Measurements from ENCODE around the gene MPND.
A peak's percentile ranks its signal among the peaks of the same experiment; 100 is the strongest.

Gene MPND

DNA sequence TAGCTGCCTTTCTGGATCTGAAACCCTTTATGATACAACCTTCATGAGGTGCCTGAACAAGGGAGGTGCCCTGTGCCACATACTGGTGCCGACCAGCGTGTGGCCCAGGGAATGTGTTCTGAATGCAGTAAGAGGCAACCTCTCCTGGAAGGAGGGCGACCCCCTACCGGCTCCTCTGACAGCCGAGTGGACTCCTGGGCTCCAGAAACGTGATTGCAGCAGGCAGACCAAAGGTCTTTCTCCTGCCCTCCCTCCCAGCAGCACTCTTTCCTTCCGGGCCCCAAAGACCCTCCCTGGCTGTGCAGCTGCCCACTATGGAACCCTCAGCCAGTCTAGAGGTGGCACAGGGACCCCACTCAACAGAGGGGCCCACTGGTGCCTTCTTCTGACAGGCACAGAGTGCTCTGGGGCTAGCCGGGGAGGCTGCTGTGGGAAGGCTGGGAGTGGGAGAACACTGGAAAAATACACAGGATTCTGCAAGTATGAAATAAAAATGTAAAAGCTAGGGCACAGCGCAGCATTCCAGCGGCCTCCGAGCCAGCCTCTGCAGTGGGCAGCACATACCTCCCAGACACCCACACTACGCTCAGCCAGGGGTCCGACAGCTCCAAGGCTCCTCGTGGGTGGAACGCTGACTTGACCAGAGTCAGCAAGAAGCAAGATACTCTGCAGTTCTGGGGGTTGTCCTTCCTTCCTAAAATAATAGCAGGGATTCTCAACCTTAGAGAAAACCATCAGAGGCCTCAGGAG lies 42.1 kb downstream of the MPND start:
- no peak for DNase-seq

DNA sequence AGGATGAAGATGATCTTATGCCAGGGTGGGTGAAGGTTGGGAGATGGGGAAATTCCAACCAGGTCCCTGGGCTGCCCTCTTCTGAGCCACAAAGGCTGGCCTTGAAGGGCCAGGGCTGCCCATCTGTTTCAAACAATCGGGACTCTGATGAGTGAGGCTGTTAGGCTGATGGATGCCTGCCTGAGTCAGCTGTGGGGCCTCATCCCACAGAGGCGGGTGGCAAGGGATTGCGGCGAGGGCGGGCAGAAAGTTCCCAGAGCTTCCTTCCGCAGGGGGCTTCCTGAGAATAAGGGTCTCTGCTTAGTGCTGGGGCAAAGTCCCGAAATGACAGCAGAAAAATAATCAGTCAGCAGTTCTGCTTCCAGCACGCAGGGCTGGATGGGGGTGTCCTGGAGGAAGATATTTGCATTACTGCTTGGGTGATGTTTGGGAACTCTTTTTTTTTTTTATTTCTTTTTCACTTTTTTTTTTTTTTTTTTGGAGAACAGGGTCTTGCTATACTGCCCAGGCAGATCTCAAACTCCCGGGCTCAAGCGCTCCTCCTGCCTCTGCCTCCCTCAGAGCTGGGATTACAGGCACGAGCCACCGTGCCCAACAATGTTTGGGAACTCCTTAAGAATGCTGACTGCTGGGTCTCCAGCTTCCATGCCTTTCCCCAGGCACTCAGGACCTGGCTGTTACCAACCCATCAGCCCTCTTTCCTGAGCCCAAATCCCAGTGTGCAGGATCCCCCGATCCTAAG lies 42.9 kb downstream of the MPND start:
- DNase-seq: no peak

DNA sequence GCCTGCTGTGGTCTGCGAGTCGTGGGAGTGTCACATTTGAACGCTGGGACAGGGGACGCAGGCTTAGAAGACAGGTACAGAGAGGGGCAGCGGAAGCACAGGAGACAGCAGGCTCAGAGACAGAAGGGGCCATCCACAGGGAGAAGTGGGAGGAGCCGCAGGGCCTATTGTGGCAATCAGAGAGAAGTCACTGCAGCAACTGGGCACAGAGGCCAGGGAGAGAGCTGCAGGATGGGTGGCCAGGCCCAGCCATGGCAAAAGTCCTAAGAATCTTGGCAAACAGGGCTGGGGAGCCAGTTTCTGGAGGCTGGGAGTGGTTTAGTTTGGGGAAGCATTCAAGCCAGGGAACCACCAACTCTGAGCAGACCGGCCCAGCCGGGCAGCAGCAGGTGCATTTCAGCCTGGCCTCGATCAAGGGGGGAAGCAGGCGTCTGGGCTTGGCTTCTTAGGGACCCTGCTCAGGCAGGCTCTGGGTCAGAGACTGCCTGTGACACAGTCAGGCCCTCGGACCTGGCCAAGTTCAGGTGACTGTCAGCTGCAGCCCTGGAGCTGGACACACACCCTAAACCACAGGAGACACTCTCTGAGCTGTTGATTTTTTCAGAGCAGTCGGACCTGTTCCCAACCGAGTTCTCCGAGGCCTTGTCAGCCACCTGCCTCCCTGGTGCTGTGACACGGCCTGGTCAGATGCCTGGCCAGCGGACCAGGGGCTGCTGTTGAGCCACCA lies 45.1 kb downstream of the MPND start:
- no peak for DNase-seq

DNA sequence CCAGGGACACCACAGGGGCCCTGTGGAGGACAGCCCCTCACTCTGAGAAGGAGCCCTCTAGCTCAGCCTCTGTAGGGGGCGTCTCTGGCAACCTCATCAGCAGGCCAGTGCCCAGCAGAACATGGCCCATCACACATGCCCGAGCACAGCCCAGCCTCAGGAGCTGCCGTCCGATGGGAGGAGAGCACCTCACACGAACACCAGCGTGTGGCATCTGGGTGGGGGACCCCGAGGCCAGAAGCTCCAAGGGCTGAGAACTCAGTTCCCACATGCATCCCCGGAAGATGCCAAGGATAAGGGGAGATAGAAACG lies 45.7 kb downstream of the MPND start:
- no peak for DNase-seq

- DNase-seq: no peak
Observed at GRCh38 chr19:4389511-4390016, 46.2 kb downstream of the MPND start.

DNA sequence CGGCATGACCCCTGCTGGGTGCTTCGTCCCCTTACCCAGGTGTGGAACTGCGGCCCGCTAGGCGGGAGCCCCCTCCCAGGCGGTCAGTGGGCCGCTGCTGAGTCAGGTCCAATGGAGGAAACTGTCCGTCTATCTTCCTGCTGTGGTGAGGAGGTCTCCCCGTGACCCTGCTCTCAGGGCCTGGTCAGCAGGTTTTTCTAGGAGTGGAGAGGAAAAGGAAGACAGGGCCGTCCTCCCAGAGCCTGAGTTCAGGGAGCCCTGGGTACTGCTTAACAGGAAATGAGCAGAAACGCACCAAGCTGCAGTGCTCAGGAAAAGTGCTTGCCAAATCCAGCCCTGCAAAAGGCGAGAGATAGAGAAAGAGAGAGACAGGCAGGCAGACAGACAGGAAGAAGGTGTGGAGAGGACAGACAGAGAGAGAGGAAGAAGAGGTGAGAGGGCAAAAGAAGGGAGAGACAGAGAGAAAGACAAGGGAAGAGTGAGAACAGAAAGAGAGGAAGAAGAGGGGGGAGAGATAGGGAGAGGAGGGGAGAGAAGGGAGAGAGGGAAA lies 46.7 kb downstream of the MPND start:
- no peak for DNase-seq

DNA sequence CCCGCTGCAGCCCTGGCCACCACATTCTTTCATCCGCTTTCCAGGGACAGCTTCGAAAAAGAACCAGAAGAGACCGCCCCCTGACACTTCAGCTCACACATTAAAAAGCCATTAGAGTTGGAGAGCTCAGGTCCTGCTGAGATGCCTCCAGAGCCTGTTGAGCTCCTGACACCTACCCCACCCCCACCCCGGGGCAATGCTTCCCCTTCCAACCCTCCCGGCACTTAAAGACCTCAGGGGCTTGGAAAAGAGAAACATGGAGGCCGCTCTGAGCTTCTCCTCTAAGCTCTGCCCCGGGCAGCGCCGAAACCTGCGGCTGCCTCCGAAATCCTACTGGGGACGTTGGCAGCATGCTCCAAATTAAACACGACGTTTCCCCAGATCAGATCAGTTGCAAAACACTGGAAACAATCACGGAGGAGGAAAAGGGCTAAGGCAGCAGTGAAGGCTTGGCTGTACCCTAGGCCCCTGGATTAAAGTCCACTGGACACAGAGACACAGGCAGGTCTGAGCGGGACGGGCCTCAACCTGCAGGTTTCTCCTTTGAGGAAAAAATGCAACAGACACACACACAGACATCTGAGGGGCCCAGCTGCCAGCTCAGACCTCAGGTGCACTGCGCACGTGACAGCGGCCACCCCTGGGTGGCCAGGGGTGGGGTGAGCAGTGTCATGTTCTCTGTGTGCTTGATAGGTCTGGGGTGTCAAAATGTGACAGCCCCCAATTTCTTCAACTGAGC lies 47.4 kb downstream of the MPND start:
- no peak for DNase-seq

- no peak for DNase-seq
Observed at GRCh38 chr19:4391306-4391693, 47.9 kb downstream of the MPND start.

DNA sequence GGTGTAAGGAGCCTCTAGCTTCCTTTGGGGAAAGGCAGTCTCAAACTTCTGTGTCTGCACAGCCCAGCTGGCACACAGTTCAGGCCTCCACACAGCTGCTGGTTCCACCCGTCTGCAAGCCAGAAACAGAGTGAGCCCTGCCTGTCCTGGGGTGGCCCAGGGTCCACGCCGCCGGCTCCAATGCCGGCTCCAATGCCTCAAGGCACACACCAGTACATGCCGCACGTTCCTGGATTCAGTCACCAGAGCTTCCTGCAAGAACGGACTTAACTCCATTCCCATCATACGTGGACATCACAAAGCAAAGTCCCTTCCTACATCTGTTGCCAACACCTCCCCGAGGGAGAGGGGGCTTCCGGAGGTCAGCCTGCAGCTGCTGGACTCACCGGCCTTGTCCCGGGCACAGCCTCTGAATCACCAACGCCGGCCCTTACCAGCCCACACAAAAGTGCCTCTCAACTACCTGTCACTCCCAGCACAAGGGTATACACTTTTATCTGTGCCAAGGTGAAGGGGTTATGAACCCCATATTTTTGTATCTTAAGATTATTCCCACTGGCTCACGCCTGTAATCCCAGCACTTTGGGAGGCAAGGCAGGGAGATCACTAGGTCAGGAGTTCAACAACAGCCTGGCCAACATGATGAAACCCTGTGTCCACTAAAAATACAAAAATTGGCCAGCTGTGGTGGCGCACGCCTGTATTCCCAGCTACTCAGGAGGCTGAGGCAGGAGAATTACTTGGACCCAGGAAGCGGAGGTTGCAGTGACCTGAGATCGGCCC lies 48.5 kb downstream of the MPND start:
- no peak for DNase-seq

DNA sequence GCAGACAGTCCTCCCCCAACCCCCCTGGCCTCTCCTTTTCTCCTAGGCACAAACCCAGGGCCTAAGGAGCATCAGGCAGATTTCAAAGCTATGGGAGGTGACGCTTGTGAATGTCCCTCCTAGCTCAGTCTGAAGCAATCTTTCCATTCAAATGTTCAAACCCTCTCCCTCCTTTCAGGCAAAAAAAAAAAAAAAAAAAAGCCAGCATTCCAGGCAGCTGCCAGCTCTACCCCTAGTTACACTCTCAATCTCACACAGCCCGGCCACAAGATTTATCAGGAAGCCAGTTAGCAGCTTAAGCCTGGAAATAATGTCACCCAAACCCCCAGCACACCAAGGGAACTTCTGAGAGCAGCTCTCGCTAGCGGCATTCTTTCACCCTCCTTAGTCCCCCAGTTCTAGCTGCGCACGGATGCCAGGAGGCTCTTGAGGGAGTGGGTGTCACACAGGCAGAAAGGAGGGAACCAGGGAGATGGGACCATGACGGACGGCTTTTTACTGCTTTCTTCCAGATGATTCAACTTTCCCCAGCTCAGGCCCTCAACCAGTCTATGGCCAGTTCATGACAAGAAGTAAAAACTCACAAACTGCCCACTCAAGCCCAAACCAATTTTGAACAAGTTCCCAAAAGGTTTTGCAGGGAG lies 50.7 kb downstream of the MPND start:
- DNase-seq: no peak

DNA sequence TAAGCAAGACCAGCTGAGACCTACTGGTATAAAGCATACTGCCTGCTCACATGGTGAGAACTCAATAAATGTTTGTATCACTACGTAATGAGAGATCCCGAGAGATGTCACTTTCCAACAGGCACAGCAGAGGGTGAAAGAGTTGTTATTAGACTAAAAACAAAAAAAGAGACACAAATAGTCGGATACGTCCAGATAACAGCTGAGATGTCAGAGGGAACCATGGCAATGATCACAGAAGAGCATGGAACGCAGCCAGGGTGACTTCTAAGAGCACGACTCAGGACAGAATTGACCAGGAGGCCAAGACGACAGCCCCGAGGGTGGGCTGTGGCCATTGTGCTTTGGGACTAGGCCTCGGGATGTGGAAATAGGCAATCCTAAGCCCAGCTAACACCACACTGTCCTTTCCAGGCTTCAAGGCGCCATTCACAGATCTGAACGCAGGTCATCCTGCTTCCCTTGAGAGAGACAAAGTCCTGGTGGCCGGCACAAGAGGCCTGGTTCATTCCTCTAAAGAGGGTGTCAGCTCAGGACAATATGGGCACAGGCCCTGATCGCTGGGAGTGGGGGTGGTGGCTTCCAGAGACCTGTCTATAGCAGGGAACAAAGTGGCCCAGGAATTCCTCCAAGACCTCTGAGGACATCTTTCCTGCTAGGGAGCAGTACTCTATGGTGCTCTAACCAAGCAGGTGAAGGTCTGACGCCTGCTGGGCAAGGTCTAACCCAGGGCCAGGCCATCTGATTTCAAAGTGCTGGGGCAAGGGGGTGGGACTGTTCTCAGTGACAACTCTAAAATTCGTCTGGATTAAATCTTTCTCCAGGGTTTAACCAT lies 53.8 kb downstream of the MPND start:
- no peak for DNase-seq

DNA sequence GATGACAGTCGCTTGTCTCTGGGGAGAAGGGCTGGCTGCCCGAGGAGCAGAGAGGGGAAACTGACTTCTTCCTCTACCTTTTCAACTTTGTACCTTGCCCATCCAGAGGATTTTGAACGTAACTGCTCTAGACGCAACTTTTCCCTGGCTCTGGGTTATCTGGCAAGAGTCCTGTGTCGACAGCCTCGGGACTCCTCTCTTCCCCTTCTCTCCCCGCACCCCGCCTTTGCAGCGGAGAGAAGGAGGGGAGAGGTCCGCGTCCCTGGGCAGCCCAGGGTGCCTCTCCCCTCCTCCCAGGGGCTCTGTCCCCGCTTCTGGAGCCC lies 56.4 kb downstream of the MPND start:
- DNase-seq: no peak

DNA sequence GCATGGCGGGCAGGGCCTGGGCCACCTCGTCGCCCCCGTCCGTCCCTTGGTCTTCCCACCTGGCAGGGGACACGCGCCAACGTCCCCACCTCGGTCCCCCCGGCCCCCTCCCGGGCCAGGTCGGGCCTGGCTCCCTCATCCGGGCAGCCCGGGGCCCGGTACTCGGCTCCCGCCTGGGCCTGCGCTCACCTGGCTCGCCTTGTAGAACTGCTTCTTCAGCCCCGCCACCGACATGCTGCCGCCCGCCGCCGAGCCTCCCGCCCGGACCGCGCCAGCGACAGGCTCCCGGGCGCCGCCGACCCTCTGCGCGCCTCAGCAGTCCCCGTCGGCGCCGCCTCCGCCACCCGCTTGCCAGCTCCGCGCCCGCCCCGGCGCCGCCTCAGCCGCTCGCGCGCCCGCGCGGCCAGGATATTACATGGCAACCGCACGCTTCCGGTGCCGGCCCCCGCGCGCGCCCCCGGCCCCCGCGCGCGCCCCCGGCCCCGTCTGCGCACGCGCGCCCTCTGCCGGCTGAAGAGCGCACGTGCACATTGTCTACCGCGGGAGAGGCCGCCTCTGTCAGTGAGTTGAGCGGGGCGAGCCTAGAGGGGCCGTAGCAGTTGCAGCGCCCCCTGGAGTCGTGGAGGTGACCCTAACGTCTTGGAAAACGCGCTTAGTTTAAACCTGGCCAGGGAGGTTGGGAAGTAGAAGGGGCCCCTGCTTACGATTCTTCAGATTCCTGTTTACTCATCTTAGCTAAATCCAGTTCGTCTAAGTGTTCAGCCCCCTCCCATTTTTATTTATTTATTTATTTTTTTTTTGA lies 57.0 kb downstream of the MPND start, which contains the start of gene SH3GL1:
Gene SH3GL1 (minus strand): TSS at position 413 of the 802 bp plus-strand sequence. CDS start 179 bp downstream, at position 234.
- peak; percentile 96 for DNase-seq

DNA sequence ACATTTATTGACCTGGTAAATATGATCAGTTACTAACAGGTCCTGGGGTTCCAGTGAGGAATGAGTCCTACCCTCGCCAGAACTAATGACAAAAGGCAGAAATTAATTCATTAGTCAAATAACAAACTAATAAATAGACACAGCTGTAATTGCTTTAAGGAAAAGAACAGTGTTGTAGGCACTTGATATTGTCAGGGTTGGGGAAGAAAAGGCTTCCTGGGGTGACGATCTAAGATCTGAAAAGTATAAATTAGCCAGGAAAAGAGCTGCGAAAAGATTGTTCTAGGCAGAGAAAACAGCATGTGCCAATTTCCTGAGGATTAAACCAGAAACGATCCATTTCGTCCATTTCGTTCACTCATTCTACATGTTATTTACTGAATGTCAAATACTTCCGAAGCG lies 58.4 kb downstream of the MPND start:
- DNase-seq: no peak

DNA sequence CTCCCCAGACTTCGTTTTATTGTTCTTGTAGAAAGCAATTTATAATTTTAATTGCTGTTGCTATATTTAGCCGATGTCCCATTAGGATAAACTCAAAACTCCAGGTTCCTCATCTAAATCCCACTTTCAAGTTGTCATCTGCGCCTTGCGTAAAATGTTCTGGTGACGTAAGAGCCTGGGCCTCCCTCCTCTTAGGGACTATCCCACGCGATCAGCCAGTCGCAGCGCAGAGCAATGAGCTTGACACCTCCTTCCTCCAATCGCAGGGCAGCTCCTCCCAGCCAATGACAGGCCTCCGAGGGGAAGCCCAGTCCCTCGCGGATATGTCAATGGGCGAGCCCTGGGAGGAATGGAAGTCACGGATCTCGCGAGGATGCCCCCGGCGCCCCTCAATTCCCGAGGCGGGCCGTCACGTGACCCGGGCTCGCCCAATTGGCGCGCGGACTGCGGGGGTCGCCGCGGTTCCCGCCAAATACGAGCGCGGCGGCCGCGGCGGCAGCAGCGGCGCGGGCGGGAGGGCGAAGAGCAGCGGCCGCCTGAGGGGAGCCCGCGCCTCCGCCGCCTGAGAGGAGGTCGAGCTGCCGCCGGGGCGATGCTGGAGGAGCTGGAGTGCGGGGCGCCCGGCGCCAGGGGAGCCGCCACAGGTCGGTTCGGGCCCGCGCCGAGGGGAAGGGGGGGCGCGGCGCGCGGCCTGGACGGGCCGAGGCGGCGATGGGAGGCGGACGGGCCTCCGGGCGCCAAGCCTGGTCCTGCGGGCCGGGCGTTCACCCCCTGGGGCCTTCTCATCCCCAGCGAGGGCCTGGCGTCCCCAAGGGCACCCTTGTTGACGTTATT lies 59.0 kb downstream of the MPND start, which contains the start of gene CHAF1A:
Gene CHAF1A (plus strand): TSS at position 470 of the 834 bp plus-strand sequence. CDS start 123 bp downstream, at position 593.
- peak; percentile 98 for DNase-seq

GRCh38 chr19:4403005-4403761 lies 59.8 kb downstream of the MPND start:
- no peak for DNase-seq

- DNase-seq: no peak
Observed at GRCh38 chr19:4405977-4406376, 62.6 kb downstream of the MPND start.

GRCh38 chr19:4406626-4407025 lies 63.3 kb downstream of the MPND start:
- DNase-seq: no peak
